Caco-2 (cell line): Measurements from ENCODE around the gene PGAP1. TPM values are rescaled to one million over a fixed set of nuclear protein-coding genes. Genes with fewer than 3 reads are reported as not detected.

Experiments
- BruUV-seq: library from RNA; stranded (reverse); fragments of 400-500 nt; replicated peaks from 2 replicates; lab custom pipeline; 2021; lab: Mats Ljungman, UMichigan
- CTCF ChIA-PET: fragments of 300-600 bp; sonication (Branson Sonifier 250); formaldehyde crosslinking; loops from one replicate; lab custom pipeline; 2022; ENCODE audit warnings: antibody characterized with exemption; lab: Charles Lee
- POLR2A ChIA-PET: fragments of 300-600 bp; sonication (Branson Sonifier 250); formaldehyde crosslinking; loops from one replicate; lab custom pipeline; 2022; ENCODE audit warnings: antibody characterized with exemption; lab: Charles Lee
- DNase-seq, 2 experiments: peaks; one replicate each; pipeline versions ENCODE4 v3.0.0 to v3.0.0-alpha.2; 2020 to 2022
- H3K27me3 ChIP-seq: replicated peaks from 2 replicates; pipeline ENCODE4 v1.6.0; 2011; ENCODE audit warnings: low read length; ENCODE audit not compliant: control insufficient read depth, insufficient read depth
- H3K36me3 ChIP-seq: 2 replicates; pipeline ENCODE4 v1.5.1; 2011; ENCODE audit warnings: low read length; ENCODE audit not compliant: control insufficient read depth, insufficient read depth
- H3K4me1 ChIP-seq: fragments of 250-450 bp; sonication (Bioruptor Pico); 2 replicates; pipeline ENCODE4 v1.5.1; 2020; ENCODE audit warnings: mild to moderate bottlenecking
- H3K4me3 ChIP-seq: 2 replicates; pipeline ENCODE4 v1.5.1; 2011; ENCODE audit warnings: low read depth, mild to moderate bottlenecking, control low read depth, low read length
- H3K9me3 ChIP-seq: fragments of 250-450 bp; sonication (Bioruptor Pico); 2 replicates; pipeline ENCODE4 v1.5.1; 2020; ENCODE audit warnings: mild to moderate bottlenecking, moderate library complexity
- H3K27ac Mint-ChIP-seq: one replicate; pipeline ENCODE4 v1.8.0; 2022; ENCODE audit warnings: mixed read lengths; ENCODE audit not compliant: unreplicated experiment
- H3K27me3 Mint-ChIP-seq: one replicate; pipeline ENCODE4 v1.8.0; 2022; ENCODE audit warnings: mixed read lengths; ENCODE audit not compliant: insufficient read depth, unreplicated experiment
- H3K36me3 Mint-ChIP-seq: one replicate; pipeline ENCODE4 v1.8.0; 2022; ENCODE audit warnings: mild to moderate bottlenecking, mixed read lengths; ENCODE audit not compliant: insufficient read depth, unreplicated experiment
- H3K4me1 Mint-ChIP-seq: one replicate; pipeline ENCODE4 v1.8.0; 2022; ENCODE audit warnings: low read depth, mixed read lengths; ENCODE audit not compliant: unreplicated experiment
- H3K4me3 Mint-ChIP-seq: one replicate; pipeline ENCODE4 v1.8.0; 2022; ENCODE audit warnings: mild to moderate bottlenecking, moderate library complexity, mixed read lengths; ENCODE audit not compliant: unreplicated experiment
- H3K9me3 Mint-ChIP-seq: one replicate; pipeline ENCODE4 v1.8.0; 2022; ENCODE audit warnings: mixed read lengths; ENCODE audit not compliant: unreplicated experiment
- CTCF ChIP-seq, 2 experiments: fragments of 200-600 bp in 1 of 2; IDR thresholded peaks; 1 replicate in 1 of 2; 2 replicates in 1 of 2; pipeline versions ENCODE4 v1.5.1 to v1.8.0; 2011 to 2022; ENCODE audit warnings: antibody characterized with exemption in 1 of 2, control low read depth in 1 of 2, inconsistent platforms in 1 of 2, low read depth in 1 of 2, low read length in 1 of 2, mild to moderate bottlenecking in 1 of 2, moderate library complexity in 1 of 2; ENCODE audit not compliant: insufficient read depth in 1 of 2, severe bottlenecking in 1 of 2, unreplicated experiment in 1 of 2
- intact Hi-C: fragments of 100-400 bp; cut with micrococcal nuclease; formaldehyde crosslinking; loops from one replicate; pipeline ENCODE4 v1.10.0; 2022; ENCODE audit not compliant: unreplicated experiment
- total RNA-seq: library from RNA; stranded (reverse); gene quantifications from 2 replicates; pipeline ENCODE4 v1.2.3, GENCODE V29; 2022

PGAP1 gene
- total RNA-seq, 1 experiment from 2014 or later, result 6.4 TPM

- CTCF ChIA-PET, result no interaction called here
- H3K27ac Mint-ChIP-seq, result no peak overlapping the region
- no TSS peak for BruUV-seq
Measured at GRCh38 chr2:196941398-196942078, 15.0 kb upstream of the PGAP1 start.

GRCh38 chr2:196939371-196939770, 12.9 kb upstream of the PGAP1 start:
- Histone ChIP-seq H3K27me3 (no peaks in the 10 kb centered on the region), H3K4me3 (no peak overlapping the region), H3K4me1 (no peaks in the 10 kb centered on the region), H3K36me3 (no peaks in the 10 kb centered on the region), H3K9me3 (no peaks in the 10 kb centered on the region)
- no peak for TF ChIP-seq CTCF (IDR thresholded peaks at IDR 0.05; ENCODE audit: insufficient read depth in 1 of 2, low read depth in 1 of 2, low read length in 1 of 2, severe bottlenecking in 1 of 2, unreplicated experiment in 1 of 2)
- ChIA-PET POLR2A (no interaction called here), CTCF (no interaction called here)
- DNase-seq, result no peak
- intact Hi-C loops, result no loop called here
- H3K27me3 Mint-ChIP-seq, result peaks cover 6% of the 10 kb centered on the region
- H3K4me3 Mint-ChIP-seq, result no peak overlapping the region
- H3K27ac Mint-ChIP-seq, result no peak overlapping the region
- H3K9me3 Mint-ChIP-seq, result no peaks in the 10 kb centered on the region
- BruUV-seq, result no TSS peak
- no peaks in the 10 kb centered on the region for H3K36me3 Mint-ChIP-seq
- H3K4me1 Mint-ChIP-seq, result no peaks in the 10 kb centered on the region

More at GRCh38 chr2:196941398-196942078, 15.0 kb upstream of the PGAP1 start:
- no peaks in the 10 kb centered on the region for H3K4me1 Mint-ChIP-seq
- POLR2A ChIA-PET, result no interaction called here
- H3K4me3 Mint-ChIP-seq, result no peak overlapping the region
- H3K36me3 Mint-ChIP-seq, result no peaks in the 10 kb centered on the region
- intact Hi-C loops, result no loop called here
- TF ChIP-seq CTCF (IDR thresholded peaks at IDR 0.05; ENCODE audit: insufficient read depth in 1 of 2, low read depth in 1 of 2, low read length in 1 of 2, severe bottlenecking in 1 of 2, unreplicated experiment in 1 of 2), result no peak
- Histone ChIP-seq H3K27me3 (no peaks in the 10 kb centered on the region), H3K9me3 (no peaks in the 10 kb centered on the region), H3K4me3 (no peak overlapping the region), H3K36me3 (no peaks in the 10 kb centered on the region), H3K4me1 (no peaks in the 10 kb centered on the region)
- H3K27me3 Mint-ChIP-seq, result peaks cover 11% of the 10 kb centered on the region
- H3K9me3 Mint-ChIP-seq, result no peaks in the 10 kb centered on the region
- no peak for DNase-seq

GRCh38 chr2:196935432-196935831, 8.9 kb upstream of the PGAP1 start:
- Mint-ChIP-seq H3K4me3 (no peak overlapping the region), H3K4me1 (no peaks in the 10 kb centered on the region), H3K27me3 (no peaks in the 10 kb centered on the region), H3K36me3 (no peaks in the 10 kb centered on the region), H3K9me3 (no peaks in the 10 kb centered on the region), H3K27ac (no peak overlapping the region)
- no peaks in the 10 kb centered on the region; the same call in 1 of the 2 replicates for H3K27me3 ChIP-seq
- intact Hi-C loops, result no loop called here
- no TSS peak for BruUV-seq
- no peak for TF ChIP-seq CTCF (IDR thresholded peaks at IDR 0.05; ENCODE audit: insufficient read depth in 1 of 2, low read depth in 1 of 2, low read length in 1 of 2, severe bottlenecking in 1 of 2, unreplicated experiment in 1 of 2)
- ChIA-PET CTCF (no interaction called here), POLR2A (no interaction called here)
- H3K9me3 ChIP-seq, result no peaks in the 10 kb centered on the region
- H3K4me3 ChIP-seq, result no peak overlapping the region
- DNase-seq, result no peak
- no peaks in the 10 kb centered on the region for H3K4me1 ChIP-seq
- H3K36me3 ChIP-seq, result no peaks in the 10 kb centered on the region
